SK-N-SH treated with all-trans-retinoic acid at 6 μM for 48 hours (cell line): ENCODE data around the gene C6orf15.

Experiments used
- ISL1 ChIP-seq: fragments of 250-450 bp; sonication (Bioruptor Pico); IDR thresholded peaks from 2 replicates; pipeline ENCODE4 v2.1.2; 2022; ENCODE audit warnings: mild to moderate bottlenecking, moderate library complexity
- PATZ1 ChIP-seq: fragments of 250-450 bp; sonication (Bioruptor Pico); IDR thresholded peaks from 2 replicates; pipeline ENCODE4 v1.8.0; 2020; ENCODE audit warnings: mild to moderate bottlenecking, moderate library complexity, borderline replicate concordance
- TSHZ2 ChIP-seq: fragments of 250-450 bp; sonication (Bioruptor Pico); IDR thresholded peaks from 2 replicates; pipeline ENCODE4 v1.5.0; 2020; ENCODE audit warnings: mild to moderate bottlenecking, moderate library complexity
- ZC3H10 ChIP-seq: fragments of 250-450 bp; sonication (Bioruptor Pico); IDR thresholded peaks from 2 replicates; pipeline ENCODE4 v1.5.1; 2021; ENCODE audit warnings: mild to moderate bottlenecking, moderate library complexity
- ZNF8 ChIP-seq: fragments of 450-650 bp; formaldehyde crosslinking; IDR thresholded peaks from 2 replicates; pipeline ENCODE4 v1.5.0; 2020; ENCODE audit warnings: mild to moderate bottlenecking, moderate library complexity
- TF ChIP-seq, protein P1 (sequence below): fragments of 250-450 bp; sonication (Bioruptor Pico); IDR thresholded peaks from 2 replicates; pipeline ENCODE4 v1.8.0; 2021; ENCODE audit warnings: low read depth, mild to moderate bottlenecking, moderate library complexity, borderline replicate concordance
- TF ChIP-seq, protein P2 (sequence below): fragments of 250-450 bp; sonication (Bioruptor Pico); IDR thresholded peaks from 2 replicates; pipeline ENCODE4 v1.5.1; 2020; ENCODE audit warnings: low read depth, mild to moderate bottlenecking, moderate library complexity

DNA sequence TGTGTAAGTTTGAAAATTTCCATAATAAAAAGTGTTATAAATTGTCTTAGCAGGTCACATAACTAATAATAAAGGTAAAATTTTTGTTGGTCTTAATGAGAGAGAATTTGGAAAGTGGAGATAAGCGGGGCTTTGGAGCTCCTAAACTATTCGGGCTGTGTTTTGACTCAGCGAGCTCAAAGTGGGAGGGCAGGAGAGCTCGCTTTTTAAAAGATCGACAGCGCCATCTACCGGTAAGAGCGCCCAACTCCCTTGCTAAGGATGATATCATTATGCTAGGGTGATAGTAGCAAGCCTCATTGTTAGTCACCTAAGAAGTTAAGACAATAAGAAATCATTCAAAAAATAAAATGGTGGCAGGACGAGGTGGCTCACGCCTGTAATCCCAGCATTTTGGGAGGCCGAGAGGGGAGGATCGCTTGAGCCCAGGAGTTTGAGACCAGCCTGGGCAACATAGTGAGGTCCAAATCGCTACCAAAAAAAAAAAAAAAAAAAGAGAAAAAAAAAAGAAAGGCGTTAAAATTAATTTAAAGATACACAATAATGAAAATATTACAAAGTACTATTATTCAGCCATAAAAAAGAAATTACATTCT, 24.8 kb downstream of the C6orf15 start:
- TF ChIP-seq PATZ1 (CRISPR knock-in tag) (no peak), ZC3H10 (CRISPR knock-in tag) (no peak), TSHZ2 (CRISPR knock-in tag) (no peak), ISL1 (CRISPR knock-in tag) (no peak), ZNF8 (CRISPR knock-in tag) (no peak)
- TF ChIP-seq, protein P1, sequence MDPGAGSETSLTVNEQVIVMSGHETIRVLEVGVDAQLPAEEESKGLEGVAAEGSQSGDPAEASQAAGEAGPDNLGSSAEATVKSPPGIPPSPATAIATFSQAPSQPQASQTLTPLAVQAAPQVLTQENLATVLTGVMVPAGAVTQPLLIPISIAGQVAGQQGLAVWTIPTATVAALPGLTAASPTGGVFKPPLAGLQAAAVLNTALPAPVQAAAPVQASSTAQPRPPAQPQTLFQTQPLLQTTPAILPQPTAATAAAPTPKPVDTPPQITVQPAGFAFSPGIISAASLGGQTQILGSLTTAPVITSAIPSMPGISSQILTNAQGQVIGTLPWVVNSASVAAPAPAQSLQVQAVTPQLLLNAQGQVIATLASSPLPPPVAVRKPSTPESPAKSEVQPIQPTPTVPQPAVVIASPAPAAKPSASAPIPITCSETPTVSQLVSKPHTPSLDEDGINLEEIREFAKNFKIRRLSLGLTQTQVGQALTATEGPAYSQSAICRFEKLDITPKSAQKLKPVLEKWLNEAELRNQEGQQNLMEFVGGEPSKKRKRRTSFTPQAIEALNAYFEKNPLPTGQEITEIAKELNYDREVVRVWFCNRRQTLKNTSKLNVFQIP (CRISPR knock-in tag) = no peak
- TF ChIP-seq, protein P2, sequence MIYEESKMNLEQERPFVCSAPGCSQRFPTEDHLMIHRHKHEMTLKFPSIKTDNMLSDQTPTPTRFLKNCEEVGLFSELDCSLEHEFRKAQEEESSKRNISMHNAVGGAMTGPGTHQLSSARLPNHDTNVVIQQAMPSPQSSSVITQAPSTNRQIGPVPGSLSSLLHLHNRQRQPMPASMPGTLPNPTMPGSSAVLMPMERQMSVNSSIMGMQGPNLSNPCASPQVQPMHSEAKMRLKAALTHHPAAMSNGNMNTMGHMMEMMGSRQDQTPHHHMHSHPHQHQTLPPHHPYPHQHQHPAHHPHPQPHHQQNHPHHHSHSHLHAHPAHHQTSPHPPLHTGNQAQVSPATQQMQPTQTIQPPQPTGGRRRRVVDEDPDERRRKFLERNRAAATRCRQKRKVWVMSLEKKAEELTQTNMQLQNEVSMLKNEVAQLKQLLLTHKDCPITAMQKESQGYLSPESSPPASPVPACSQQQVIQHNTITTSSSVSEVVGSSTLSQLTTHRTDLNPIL (CRISPR knock-in tag) = no peak
